ENCODE data around the gene CD300LG. TPM values are rescaled to one million over a fixed set of nuclear protein-coding genes. Genes with fewer than 3 reads are reported as not detected.

The CD300LG gene
- polyA plus RNA-seq, 2 of the 4 experiments (the other 2 are of a cell fraction) = not detected

GRCh38 chr17:43849116-43849515, 2.1 kb downstream of the CD300LG start:
- Histone ChIP-seq H3K27ac (no peak overlapping the region), H3K9me3 (no peaks in the 10 kb centered on the region), H3K4me2 (no peak overlapping the region), H3K4me1 (peaks cover 6% of the 10 kb centered on the region; the same call in 2 of the 3 replicates), H3K4me3 (no peak overlapping the region)
- DNase-seq (ENCODE audit: low read depth in 1 of 2, low spot score in 1 of 2) (no peak), ATAC-seq (no peak), FAIRE-seq (no peak)
- TF ChIP-seq HEYL (CRISPR knock-in tag; IDR thresholded peaks at IDR 0.05) = no peak
- ChIA-PET POLR2A (no interaction called here), CTCF (interaction anchor here (0.7 to 13.9 kb wide), 6 partner anchors 5 to 156 kb away, joined by 3 to 168 read pairs (median 56); partner anchors contain the start of genes CD300LG, CFAP97D1 and DUSP3)
- 81% methylated on average over 8 of the region's 8 CpGs for WGBS (ENCODE audit: missing lambda C conversion rate)

- no peak for FAIRE-seq
Observed at GRCh38 chr17:43852571-43852970, 5.6 kb downstream of the CD300LG start.

GRCh38 chr17:43853546-43853945, 6.6 kb downstream of the CD300LG start:
- no peaks in the 10 kb centered on the region for H3K9me3 ChIP-seq
- H3K4me1 ChIP-seq = no peaks in the 10 kb centered on the region
- ATAC-seq = no peak
- 67% methylated on average over 7 of the region's 7 CpGs for WGBS (ENCODE audit: missing lambda C conversion rate)
- no peak overlapping the region for H3K4me3 ChIP-seq
- CTCF ChIA-PET = interaction anchor here (1.1 to 13.9 kb wide), 7 partner anchors 9 to 159 kb away, joined by 3 to 168 read pairs (median 6); partner anchors contain the start of gene CD300LG
- H3K4me2 ChIP-seq = no peak overlapping the region
- POLR2A ChIA-PET = no interaction called here
- DNase-seq (ENCODE audit: low read depth in 1 of 2, low spot score in 1 of 2) = no peak
- FAIRE-seq = no peak
- H3K27ac ChIP-seq = no peak overlapping the region
- no peak for TF ChIP-seq FOSL2 (IDR thresholded peaks at IDR 0.05)
- TF ChIP-seq FOSL2 (CRISPR knock-in tag; IDR thresholded peaks at IDR 0.05) = no peak
- TF ChIP-seq RAD21 (conservative IDR thresholded peaks at IDR 0.05 in 1 of 2, IDR thresholded peaks at IDR 0.05 in 1 of 2) = no peak
- TF ChIP-seq NFE2L2 (conservative IDR thresholded peaks at IDR 0.05; ENCODE audit: low read length) = no peak
- no peak for TF ChIP-seq HOXA7 (CRISPR knock-in tag; IDR thresholded peaks at IDR 0.05)
- no peak for TF ChIP-seq HDAC2 (IDR thresholded peaks at IDR 0.05)
- no peak for TF ChIP-seq JUN (IDR thresholded peaks at IDR 0.05)

More at GRCh38 chr17:43852571-43852970, 5.6 kb downstream of the CD300LG start:
- TF ChIP-seq HOXB5 (CRISPR knock-in tag; IDR thresholded peaks at IDR 0.05) (no peak), NFE2L2 (conservative IDR thresholded peaks at IDR 0.05; ENCODE audit: low read length) (no peak), KDM1A (IDR thresholded peaks at IDR 0.05; ENCODE audit: low read depth) (no peak), NPAS2 (CRISPR knock-in tag; IDR thresholded peaks at IDR 0.05; ENCODE audit: borderline replicate concordance) (no peak), SREBF2 (IDR thresholded peaks at IDR 0.05) (no peak), CHD4 (IDR thresholded peaks at IDR 0.05; ENCODE audit: borderline replicate concordance) (no peak)
- Histone ChIP-seq H3K9me3 (no peaks in the 10 kb centered on the region), H3K27ac (no peak overlapping the region), H3K4me2 (no peak overlapping the region), H3K4me3 (no peak overlapping the region), H3K4me1 (no peaks in the 10 kb centered on the region)
- ATAC-seq = no peak
- no peak for DNase-seq (ENCODE audit: low read depth in 1 of 2, low spot score in 1 of 2)
- ChIA-PET CTCF (interaction anchor here (0.5 to 13.9 kb wide), 11 partner anchors 8 to 343 kb away, joined by 3 to 168 read pairs (median 4); partner anchors contain the start of gene CD300LG), POLR2A (no interaction called here)
- WGBS (ENCODE audit: missing lambda C conversion rate) = 85% methylated on average over 8 of the region's 8 CpGs

GRCh38 chr17:43854498-43854897, 7.5 kb downstream of the CD300LG start:
- no peak for FAIRE-seq
- Histone ChIP-seq H3K4me1 (no peaks in the 10 kb centered on the region), H3K4me2 (no peak overlapping the region), H3K4me3 (no peak overlapping the region), H3K9me3 (no peaks in the 10 kb centered on the region), H3K27ac (no peak overlapping the region)
- TF ChIP-seq ELK1 (IDR thresholded peaks at IDR 0.05; ENCODE audit: low read depth, low read length) (no peak), TFCP2L1 (CRISPR knock-in tag; IDR thresholded peaks at IDR 0.05) (no peak), EHF (CRISPR knock-in tag; IDR thresholded peaks at IDR 0.05) (no peak), BCL3 (IDR thresholded peaks at IDR 0.05) (no peak), RCOR1 (IDR thresholded peaks at IDR 0.05; ENCODE audit: low read depth, low read length) (no peak), BHLHE40 (IDR thresholded peaks at IDR 0.05; ENCODE audit: low read depth, low read length) (no peak), ATOH8 (CRISPR knock-in tag; IDR thresholded peaks at IDR 0.05; ENCODE audit: low read depth) (no peak), REST (IDR thresholded peaks at IDR 0.05) (no peak), HOXA7 (CRISPR knock-in tag; IDR thresholded peaks at IDR 0.05) (no peak)
- WGBS (ENCODE audit: missing lambda C conversion rate) = 57% methylated on average over 8 of the region's 8 CpGs
- ChIA-PET CTCF (interaction anchor here (1.0 to 13.9 kb wide), 7 partner anchors 10 to 160 kb away, joined by 3 to 168 read pairs (median 6); partner anchors contain the start of gene CD300LG), POLR2A (no interaction called here)
- no peak for DNase-seq (ENCODE audit: low read depth in 1 of 2, low spot score in 1 of 2)
- no peak for ATAC-seq
